K562 (cell line): Measurements from ENCODE around the gene OR2B6.
"Not testable (repeated sequence)": the region's sequence is repeated elsewhere in the genome, so short reads cannot be mapped to it uniquely, and the experiment has no call there.

ENCODE experiments used
- EGR1 ChIP-seq: fragments of 450-650 bp; conservative IDR thresholded peaks from 2 replicates; pipeline ENCODE4 v1.6.1; 2017; ENCODE audit warnings: mild to moderate bottlenecking
- NR2F6 ChIP-seq: fragments of 450-650 bp; formaldehyde crosslinking; IDR thresholded peaks from 2 replicates; pipeline ENCODE4 v1.4.0; 2020; ENCODE audit warnings: mild to moderate bottlenecking
- RCOR1 ChIP-seq, 2 experiments: IDR thresholded peaks; 2 replicates each; pipeline ENCODE4 v1.6.1; 2012; ENCODE audit warnings: low read depth in 2 of 2, low read length in 2 of 2, borderline replicate concordance in 1 of 2, improper control_type of control experiment in 1 of 2
- SRSF7 ChIP-seq: fragments of 200-400 bp; formaldehyde crosslinking; optimal IDR thresholded peaks from 2 replicates; pipeline ENCODE3; 2017; ENCODE audit warnings: mild to moderate bottlenecking, low read depth, low read length
- TBP ChIP-seq: optimal IDR thresholded peaks from 2 replicates; pipeline ENCODE3; 2011; ENCODE audit warnings: low read depth, low read length, improper control_type of control experiment
- ZBTB49 ChIP-seq: sonication (generic); formaldehyde crosslinking; IDR thresholded peaks from 2 replicates; pipeline ENCODE4 v1.8.0; 2022; ENCODE audit warnings: missing genetic modification reagents, mild to moderate bottlenecking, borderline replicate concordance

GRCh38 chr6:27928041-27928440 is 29.0 kb upstream of the OR2B6 start:
- TF ChIP-seq RCOR1 (IDR thresholded peaks at IDR 0.05; ENCODE audit: borderline replicate concordance in 1 of 2, low read depth in 2 of 2, low read length in 2 of 2); ZBTB49; NR2F6 (CRISPR knock-in tag); SRSF7; TBP; EGR1: not testable (repeated sequence)
